ENCODE results near the gene PRRT2. TPM values are rescaled to one million over a fixed set of nuclear protein-coding genes. Genes with fewer than 3 reads are reported as not detected.

Gene PRRT2
- total RNA-seq, 4 donors from 2014 or later = 1.1 to 3.6 (median 1.4) TPM; not detected in 1

- no peak overlapping the region for H3K4me3 ChIP-seq (ENCODE audit: low read depth, poor library complexity, severe bottlenecking)
- no peak for TF ChIP-seq POLR2A (IDR thresholded peaks at IDR 0.05)
- no peak for TF ChIP-seq CTCF (IDR thresholded peaks at IDR 0.05)
- 64% methylated on average over 7 of the region's 7 CpGs for WGBS, 2 donors
- DNase-seq (ENCODE audit: low spot score in 2 of 2) = no peak
- intact Hi-C loops (cut with DNase I; ENCODE audit: low total_unique reads) = no loop called here
These were observed 45.3 kb downstream of the PRRT2 start for GRCh38 chr16:29857133-29857760.

GRCh38 chr16:29858149-29858849, 46.3 kb downstream of the PRRT2 start:
- WGBS, 2 donors = 75 to 83% methylated on average over 10 of the region's 10 CpGs
- intact Hi-C loops (cut with DNase I; ENCODE audit: low total_unique reads) = no loop called here
- no peak overlapping the region for H3K4me3 ChIP-seq (ENCODE audit: low read depth, poor library complexity, severe bottlenecking)
- no peak for TF ChIP-seq POLR2A (IDR thresholded peaks at IDR 0.05)
- TF ChIP-seq CTCF (IDR thresholded peaks at IDR 0.05) = no peak
- DNase-seq (ENCODE audit: low spot score in 2 of 2) = no peak

GRCh38 chr16:29858974-29859373, 47.0 kb downstream of the PRRT2 start:
- intact Hi-C loops (cut with DNase I; ENCODE audit: low total_unique reads) = no loop called here
- H3K4me3 ChIP-seq (ENCODE audit: low read depth, poor library complexity, severe bottlenecking) = no peak overlapping the region
- TF ChIP-seq CTCF (IDR thresholded peaks at IDR 0.05) (no peak), POLR2A (IDR thresholded peaks at IDR 0.05) (no peak)
- no peak for DNase-seq (ENCODE audit: low spot score in 2 of 2)
- WGBS, 2 donors = 93 to 95% methylated on average over 19 of the region's 19 CpGs

- DNase-seq (ENCODE audit: low spot score in 2 of 2) = no peak
- WGBS, 2 donors = 91 to 92% methylated on average over 9 of the region's 9 CpGs
- H3K4me3 ChIP-seq (ENCODE audit: low read depth, poor library complexity, severe bottlenecking) = no peak overlapping the region
- TF ChIP-seq CTCF (IDR thresholded peaks at IDR 0.05) (no peak), POLR2A (IDR thresholded peaks at IDR 0.05) (no peak)
- intact Hi-C loops (cut with DNase I; ENCODE audit: low total_unique reads) = no loop called here
These were observed 48.2 kb downstream of the PRRT2 start for GRCh38 chr16:29860218-29860617.

- peak overlapping the region; percentile 48 for H3K4me3 ChIP-seq (ENCODE audit: low read depth, poor library complexity, severe bottlenecking)
- 1% methylated on average over 25 to 27 of the region's 27 CpGs for WGBS, 2 donors
- intact Hi-C loops (cut with DNase I; ENCODE audit: low total_unique reads) = no loop called here
- DNase-seq (ENCODE audit: low spot score in 2 of 2) = no peak
- no peak for TF ChIP-seq CTCF (IDR thresholded peaks at IDR 0.05)
- TF ChIP-seq POLR2A (IDR thresholded peaks at IDR 0.05) = no peak
These were observed 50.4 kb downstream of the PRRT2 start for GRCh38 chr16:29862383-29862883.

Measured in lower leg skin (tissue), 4 donors.